ENCODE measurements around the gene ALB.

The ALB gene

DNA sequence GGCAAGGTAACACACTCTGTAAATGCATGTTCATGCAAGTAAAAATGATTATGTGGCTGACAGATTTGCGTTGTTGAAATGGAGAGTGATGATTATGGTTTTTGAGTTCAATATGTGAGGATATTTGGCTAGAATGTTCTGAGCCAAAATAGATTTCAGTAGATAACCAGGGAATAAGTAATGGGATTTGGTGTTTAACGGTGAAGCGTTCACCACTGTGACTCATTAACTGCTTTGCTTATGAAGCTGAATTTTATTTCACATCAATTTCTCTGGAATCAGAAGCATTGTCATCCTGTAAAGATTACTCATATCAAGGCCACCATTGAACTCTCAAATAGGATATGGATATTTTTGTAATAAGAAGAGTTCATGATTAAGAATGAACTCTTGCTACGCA, 43.6 kb downstream of the ALB start:
- no peak for TF ChIP-seq ZFX (IDR thresholded peaks at IDR 0.05; ENCODE audit: borderline replicate concordance)
- TF ChIP-seq, protein P1, sequence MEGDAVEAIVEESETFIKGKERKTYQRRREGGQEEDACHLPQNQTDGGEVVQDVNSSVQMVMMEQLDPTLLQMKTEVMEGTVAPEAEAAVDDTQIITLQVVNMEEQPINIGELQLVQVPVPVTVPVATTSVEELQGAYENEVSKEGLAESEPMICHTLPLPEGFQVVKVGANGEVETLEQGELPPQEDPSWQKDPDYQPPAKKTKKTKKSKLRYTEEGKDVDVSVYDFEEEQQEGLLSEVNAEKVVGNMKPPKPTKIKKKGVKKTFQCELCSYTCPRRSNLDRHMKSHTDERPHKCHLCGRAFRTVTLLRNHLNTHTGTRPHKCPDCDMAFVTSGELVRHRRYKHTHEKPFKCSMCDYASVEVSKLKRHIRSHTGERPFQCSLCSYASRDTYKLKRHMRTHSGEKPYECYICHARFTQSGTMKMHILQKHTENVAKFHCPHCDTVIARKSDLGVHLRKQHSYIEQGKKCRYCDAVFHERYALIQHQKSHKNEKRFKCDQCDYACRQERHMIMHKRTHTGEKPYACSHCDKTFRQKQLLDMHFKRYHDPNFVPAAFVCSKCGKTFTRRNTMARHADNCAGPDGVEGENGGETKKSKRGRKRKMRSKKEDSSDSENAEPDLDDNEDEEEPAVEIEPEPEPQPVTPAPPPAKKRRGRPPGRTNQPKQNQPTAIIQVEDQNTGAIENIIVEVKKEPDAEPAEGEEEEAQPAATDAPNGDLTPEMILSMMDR (IDR thresholded peaks at IDR 0.05), result no peak
- H3K27ac ChIP-seq, result no peak overlapping the region

- no peak overlapping the region for H3K27ac ChIP-seq
- TF ChIP-seq, protein P1 (IDR thresholded peaks at IDR 0.05), result no peak
- TF ChIP-seq ZFX (IDR thresholded peaks at IDR 0.05; ENCODE audit: borderline replicate concordance), result no peak
Measured at GRCh38 chr4:73448448-73449203, 44.5 kb downstream of the ALB start.

DNA sequence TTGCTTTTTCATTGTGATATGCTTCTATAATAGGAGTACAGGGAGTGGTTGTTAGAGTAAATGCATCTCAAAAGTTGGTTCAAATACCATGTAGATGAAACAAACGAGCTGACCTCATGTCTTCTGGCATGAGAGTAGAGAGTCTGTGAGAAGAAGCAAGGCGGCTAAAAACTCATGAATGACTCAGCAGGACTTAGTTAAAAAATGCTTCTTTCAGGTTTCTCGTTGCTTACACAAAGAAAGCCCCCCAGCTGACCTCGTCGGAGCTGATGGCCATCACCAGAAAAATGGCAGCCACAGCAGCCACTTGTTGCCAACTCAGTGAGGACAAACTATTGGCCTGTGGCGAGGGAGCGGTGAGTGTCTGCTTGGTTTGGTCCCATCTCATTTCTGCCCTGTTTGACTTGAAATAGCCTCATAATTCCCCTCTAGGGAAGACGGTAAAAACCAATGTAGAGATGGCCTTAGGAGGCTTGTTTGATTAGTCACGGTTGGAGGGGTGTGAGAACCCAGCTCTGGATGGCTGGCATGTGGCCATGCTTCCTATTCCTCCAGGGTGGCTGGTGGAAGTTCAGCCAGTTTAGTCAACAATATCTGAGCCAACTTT, 46.4 kb downstream of the ALB start:
- TF ChIP-seq ZFX (IDR thresholded peaks at IDR 0.05; ENCODE audit: borderline replicate concordance), result no peak
- TF ChIP-seq, protein P1 (IDR thresholded peaks at IDR 0.05), result no peak
- H3K27ac ChIP-seq, result no peak overlapping the region

- TF ChIP-seq ZFX (IDR thresholded peaks at IDR 0.05; ENCODE audit: borderline replicate concordance), result no peak
- TF ChIP-seq, protein P1 (IDR thresholded peaks at IDR 0.05), result no peak
- H3K27ac ChIP-seq, result no peak overlapping the region
Measured at GRCh38 chr4:73451404-73451803, 47.3 kb downstream of the ALB start.

GRCh38 chr4:73451981-73452747, 48.1 kb downstream of the ALB start:
- no peak overlapping the region for H3K27ac ChIP-seq
- TF ChIP-seq, protein P1 (IDR thresholded peaks at IDR 0.05), result no peak
- TF ChIP-seq ZFX (IDR thresholded peaks at IDR 0.05; ENCODE audit: borderline replicate concordance), result no peak

DNA sequence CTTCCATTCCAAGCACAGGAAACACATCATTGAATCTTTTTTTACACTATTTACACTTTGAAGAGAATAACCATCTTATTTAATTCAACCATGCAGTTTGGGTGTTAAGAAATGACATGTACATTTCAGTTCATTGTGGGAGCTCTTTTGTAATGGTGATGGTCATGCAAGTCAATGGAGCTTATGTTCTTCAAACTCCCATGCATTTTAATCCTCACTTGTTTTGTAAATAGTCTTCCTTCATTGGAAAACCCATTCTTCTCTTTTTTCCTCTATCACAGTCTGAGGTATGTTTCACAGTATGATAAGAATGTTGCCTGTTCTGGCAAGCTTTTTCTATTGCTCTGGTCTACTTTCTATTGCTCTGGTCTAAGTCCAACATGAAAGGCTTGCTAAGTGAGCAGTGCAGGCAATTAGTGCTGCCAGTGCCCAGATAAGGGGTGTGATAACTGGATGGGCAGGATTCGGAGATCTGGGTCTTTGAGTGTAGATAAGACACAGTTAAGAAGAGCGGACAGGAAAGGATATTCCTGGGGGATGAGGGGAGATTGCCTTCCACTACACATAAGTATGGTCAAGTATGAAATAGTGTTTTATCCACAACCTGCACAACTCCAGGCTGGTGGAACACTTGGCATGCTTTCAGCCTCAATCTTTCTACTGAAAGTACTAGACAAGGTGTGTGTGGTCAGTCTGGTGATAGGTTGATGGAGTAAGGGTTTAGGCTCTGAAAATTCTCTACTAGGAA, 49.0 kb downstream of the ALB start:
- TF ChIP-seq, protein P1 (IDR thresholded peaks at IDR 0.05), result no peak
- no peak for TF ChIP-seq ZFX (IDR thresholded peaks at IDR 0.05; ENCODE audit: borderline replicate concordance)
- H3K27ac ChIP-seq, result no peak overlapping the region
